Activated naive CD8-positive, alpha-beta T cell treated with anti-CD3 and anti-CD28 coated beads for 36 hours (primary cell): ENCODE measurements around the gene TMUB1. TPM values are rescaled to one million over a fixed set of nuclear protein-coding genes. Genes with fewer than 3 reads are reported as not detected.

Experiments used
- DNase-seq: peaks from one replicate; pipeline ENCODE4 v3.0.0; 2021
- H3K27ac Mint-ChIP-seq: one replicate; pipeline ENCODE4 v1.8.0; 2022; ENCODE audit warnings: mild to moderate bottlenecking, moderate library complexity, mixed read lengths
- H3K27me3 Mint-ChIP-seq: one replicate; pipeline ENCODE4 v1.8.0; 2022; ENCODE audit warnings: mild to moderate bottlenecking, mixed read lengths
- H3K36me3 Mint-ChIP-seq: one replicate; pipeline ENCODE4 v1.8.0; 2021; ENCODE audit warnings: mild to moderate bottlenecking, mixed read lengths
- H3K4me1 Mint-ChIP-seq: one replicate; pipeline ENCODE4 v1.8.0; 2021; ENCODE audit warnings: mixed read lengths
- H3K4me3 Mint-ChIP-seq: one replicate; pipeline ENCODE4 v1.8.0; 2022; ENCODE audit warnings: mild to moderate bottlenecking, moderate library complexity, mixed read lengths
- H3K9me3 Mint-ChIP-seq: one replicate; pipeline ENCODE4 v1.8.0; 2022; ENCODE audit warnings: mixed read lengths
- total RNA-seq, 2 experiments: library from RNA; stranded (reverse); gene quantifications; one replicate each; pipeline ENCODE4 v1.2.3, GENCODE V29; 2021

TMUB1 gene
- total RNA-seq, 2 experiments from 2014 or later, result 59.2 to 59.3 TPM

DNA sequence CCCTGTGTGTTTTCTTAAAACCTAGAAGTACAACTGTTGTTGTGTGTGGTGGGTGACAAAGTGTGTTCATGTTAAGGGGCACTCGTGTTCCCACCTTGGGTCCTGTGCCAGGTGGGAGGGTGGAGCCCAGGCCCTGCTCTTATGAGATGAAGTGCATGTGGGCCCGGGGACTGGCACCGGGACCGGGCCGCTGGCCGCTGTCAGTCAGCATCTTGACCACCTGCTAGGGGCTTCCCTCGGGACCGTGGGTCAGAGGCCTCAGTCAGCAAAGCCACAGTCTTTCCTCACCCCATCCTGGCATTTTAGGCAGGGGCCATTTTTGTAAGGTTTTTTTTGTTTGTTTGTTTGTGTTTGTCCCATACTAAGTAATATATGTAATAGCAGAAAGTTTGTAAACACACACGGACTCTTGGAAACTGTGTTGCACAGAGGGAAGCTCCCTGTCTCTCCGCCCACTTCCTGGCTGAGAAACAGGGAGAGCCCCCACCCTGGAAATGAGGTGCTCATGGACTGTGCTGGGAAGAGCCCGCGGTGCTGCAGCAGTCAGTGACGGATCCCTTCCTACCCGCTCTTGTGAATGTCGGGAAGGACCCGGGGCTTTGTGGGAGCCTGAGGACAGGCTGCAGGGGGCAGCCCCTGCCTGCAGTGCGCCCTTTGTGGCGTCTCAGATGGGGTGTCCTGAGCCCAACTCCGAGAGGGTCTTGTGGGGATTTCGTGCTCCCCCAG lies 16.4 kb upstream of the TMUB1 start:
- Mint-ChIP-seq H3K27me3 (no peaks in the 10 kb centered on the region), H3K36me3 (no peaks in the 10 kb centered on the region), H3K4me3 (no peak overlapping the region), H3K27ac (no peak overlapping the region), H3K4me1 (no peaks in the 10 kb centered on the region), H3K9me3 (no peaks in the 10 kb centered on the region)
- DNase-seq, result no peak

DNA sequence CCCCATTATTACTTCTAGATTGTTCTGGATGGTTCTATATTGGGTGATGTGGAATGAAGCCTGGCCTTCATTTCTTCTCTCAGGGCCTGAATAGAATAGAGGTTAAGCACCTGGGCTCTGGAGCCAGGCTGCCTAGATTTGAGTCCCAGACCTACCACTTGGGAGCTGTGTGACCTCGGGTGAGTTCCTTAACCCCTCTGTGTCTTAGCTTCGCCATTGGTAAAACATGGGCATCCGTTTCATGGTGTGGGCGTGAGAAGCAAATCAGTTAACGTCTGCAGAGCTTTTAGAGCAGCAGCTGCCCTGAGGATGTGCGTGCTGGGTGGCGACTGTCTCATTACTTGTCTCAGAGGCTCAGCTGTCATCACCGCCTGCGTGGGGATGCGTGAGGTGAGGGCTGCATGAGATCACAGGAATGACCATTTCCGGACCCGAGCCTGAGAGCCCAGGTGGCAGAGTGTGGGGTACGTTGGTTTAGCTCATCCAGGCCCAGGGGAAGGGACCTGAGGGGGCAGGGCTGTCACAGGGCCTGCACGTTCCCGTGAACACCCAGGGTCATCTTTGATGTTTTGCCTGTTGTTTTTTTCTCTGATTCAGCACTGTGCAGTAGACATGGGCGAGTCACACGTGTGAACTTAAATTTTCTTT lies 12.7 kb upstream of the TMUB1 start:
- Mint-ChIP-seq H3K27me3 (no peaks in the 10 kb centered on the region), H3K4me3 (no peak overlapping the region), H3K9me3 (no peaks in the 10 kb centered on the region), H3K4me1 (no peaks in the 10 kb centered on the region), H3K27ac (no peak overlapping the region), H3K36me3 (no peaks in the 10 kb centered on the region)
- no peak for DNase-seq

DNA sequence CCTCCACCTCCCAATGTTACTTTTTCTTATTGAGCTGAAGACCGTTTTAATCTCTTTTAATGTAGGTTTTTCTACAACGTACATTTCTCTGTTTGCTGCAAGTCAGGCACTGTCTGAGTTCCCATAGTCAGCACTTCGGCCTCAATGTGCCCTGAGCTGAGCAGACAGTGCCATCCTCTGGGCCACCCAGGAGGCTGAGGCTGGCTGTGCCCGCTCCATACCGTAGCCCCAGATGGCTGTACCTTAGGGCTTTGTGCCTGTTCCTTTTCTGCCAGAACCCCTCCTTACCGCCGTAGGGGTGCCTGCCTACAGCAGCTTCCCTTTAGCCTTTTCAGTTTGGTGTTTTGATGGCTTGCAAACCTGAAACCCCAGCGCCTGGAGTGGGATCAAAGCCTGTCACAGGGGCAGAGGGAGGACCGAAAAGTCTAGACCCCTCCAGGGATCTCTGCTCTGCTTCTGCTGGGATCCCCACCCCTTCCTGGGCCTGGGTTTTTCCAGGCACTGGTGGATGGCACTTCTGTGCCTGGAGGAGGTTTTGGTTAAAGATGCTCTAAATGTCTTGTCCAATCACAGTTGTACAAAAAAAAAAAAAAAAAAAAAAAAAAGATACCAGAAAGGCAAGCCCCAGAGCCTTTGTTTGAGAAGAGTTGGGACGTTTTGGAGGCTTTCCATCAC lies 12.0 kb upstream of the TMUB1 start:
- H3K4me3 Mint-ChIP-seq, result no peak overlapping the region
- H3K27me3 Mint-ChIP-seq, result no peaks in the 10 kb centered on the region
- no peak overlapping the region for H3K27ac Mint-ChIP-seq
- no peak for DNase-seq
- H3K9me3 Mint-ChIP-seq, result no peaks in the 10 kb centered on the region
- no peaks in the 10 kb centered on the region for H3K4me1 Mint-ChIP-seq
- H3K36me3 Mint-ChIP-seq, result no peaks in the 10 kb centered on the region

DNA sequence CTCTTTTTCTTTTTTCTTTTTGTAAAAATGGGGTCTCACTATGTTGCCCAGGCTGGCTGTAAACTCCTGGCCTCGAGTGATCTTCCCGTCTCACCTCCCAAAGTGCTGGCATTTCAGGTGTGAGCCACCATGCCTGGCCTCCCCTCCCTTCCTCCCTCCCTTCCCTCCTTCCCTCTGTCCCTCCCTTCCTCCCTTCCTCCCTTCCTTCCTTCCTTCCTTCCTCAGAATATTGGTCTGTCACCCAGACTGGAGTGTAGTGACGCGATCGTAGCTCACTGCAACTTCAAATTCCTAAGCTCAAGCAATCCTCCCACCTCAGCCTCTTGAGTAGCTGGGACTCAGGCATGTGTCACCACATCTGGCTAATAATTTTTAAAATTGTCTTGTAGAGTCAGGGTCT lies 11.4 kb upstream of the TMUB1 start:
- no peaks in the 10 kb centered on the region for H3K9me3 Mint-ChIP-seq
- DNase-seq, result no peak
- H3K36me3 Mint-ChIP-seq, result no peaks in the 10 kb centered on the region
- H3K27me3 Mint-ChIP-seq, result peaks cover 2% of the 10 kb centered on the region
- no peak overlapping the region for H3K4me3 Mint-ChIP-seq
- H3K4me1 Mint-ChIP-seq, result no peaks in the 10 kb centered on the region
- no peak overlapping the region for H3K27ac Mint-ChIP-seq

DNA sequence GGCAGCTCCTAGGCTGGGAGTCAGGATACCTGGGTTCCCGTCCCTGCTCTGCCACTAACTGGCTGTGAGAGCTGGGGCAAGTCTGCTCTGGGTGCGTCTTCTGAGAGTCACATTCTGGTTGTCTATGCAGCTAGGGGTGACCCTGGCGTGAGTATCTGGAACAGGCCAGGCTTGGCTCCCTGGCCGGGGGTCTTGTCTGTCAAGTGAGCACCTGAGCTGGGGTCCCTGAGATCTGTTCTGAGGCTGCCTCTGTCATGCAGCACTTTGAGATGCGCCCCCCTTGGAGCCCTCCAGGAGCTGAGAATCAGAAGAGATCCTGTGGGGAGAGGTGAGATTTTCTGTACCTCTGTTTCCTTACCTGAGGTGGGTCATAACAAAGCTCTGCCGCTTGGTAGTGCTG lies 10.5 kb upstream of the TMUB1 start:
- Mint-ChIP-seq H3K4me3 (no peak overlapping the region), H3K27ac (no peak overlapping the region), H3K36me3 (no peaks in the 10 kb centered on the region)

DNA sequence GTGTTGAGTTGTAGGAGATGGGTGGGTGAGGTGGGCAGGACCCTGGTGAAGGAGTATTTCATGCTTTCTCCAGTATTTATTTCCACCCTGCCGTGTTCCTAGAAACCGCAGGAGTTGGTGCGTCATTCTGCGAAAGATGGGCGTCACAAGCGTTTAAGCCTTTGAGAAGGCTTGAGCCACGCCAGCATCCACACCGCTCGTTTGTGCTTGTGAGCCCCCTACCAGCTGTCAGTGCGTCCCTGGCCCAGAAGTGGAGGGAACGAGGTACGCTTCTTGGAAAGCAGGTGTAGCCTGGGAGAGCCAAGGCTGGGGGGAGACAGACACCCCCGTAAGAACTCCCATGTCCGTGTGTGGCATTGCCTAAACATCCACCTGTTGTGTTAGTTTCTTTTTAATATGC lies 8.7 kb upstream of the TMUB1 start:
- Mint-ChIP-seq H3K4me3 (no peak overlapping the region), H3K27ac (no peak overlapping the region), H3K27me3 (peaks cover 7% of the 10 kb centered on the region), H3K36me3 (no peaks in the 10 kb centered on the region), H3K4me1 (peaks cover 11% of the 10 kb centered on the region), H3K9me3 (no peaks in the 10 kb centered on the region)
- DNase-seq, result no peak

More for the DNA sequence above, 10.5 kb upstream of the TMUB1 start:
- Mint-ChIP-seq H3K9me3 (no peaks in the 10 kb centered on the region), H3K4me1 (peaks cover 5% of the 10 kb centered on the region), H3K27me3 (peaks cover 7% of the 10 kb centered on the region)
- no peak for DNase-seq

DNA sequence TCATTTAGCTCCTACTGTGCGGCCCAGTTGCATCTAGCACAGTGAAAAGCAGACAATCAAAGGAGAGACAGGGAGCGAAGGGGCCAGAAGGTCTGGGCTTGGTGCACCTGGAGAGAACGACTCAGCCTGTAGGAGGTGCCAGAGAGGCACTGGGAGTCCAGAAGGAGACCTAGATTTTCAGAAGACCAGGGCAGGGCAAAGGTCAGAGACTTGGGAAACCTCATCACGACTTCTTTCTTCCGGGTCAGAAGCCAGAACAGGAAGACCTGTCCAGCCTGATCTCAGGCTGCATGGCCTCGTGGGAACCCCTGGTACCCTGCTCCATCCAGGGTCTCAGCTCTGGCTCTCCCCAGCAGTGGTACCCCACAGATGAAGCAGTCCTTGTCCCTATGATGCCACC lies 8.1 kb upstream of the TMUB1 start:
- DNase-seq, result no peak
- no peaks in the 10 kb centered on the region for H3K9me3 Mint-ChIP-seq
- peaks cover 11% of the 10 kb centered on the region for H3K4me1 Mint-ChIP-seq
- no peaks in the 10 kb centered on the region for H3K36me3 Mint-ChIP-seq
- H3K27me3 Mint-ChIP-seq, result peaks cover 7% of the 10 kb centered on the region
- H3K4me3 Mint-ChIP-seq, result no peak overlapping the region
- no peak overlapping the region for H3K27ac Mint-ChIP-seq

DNA sequence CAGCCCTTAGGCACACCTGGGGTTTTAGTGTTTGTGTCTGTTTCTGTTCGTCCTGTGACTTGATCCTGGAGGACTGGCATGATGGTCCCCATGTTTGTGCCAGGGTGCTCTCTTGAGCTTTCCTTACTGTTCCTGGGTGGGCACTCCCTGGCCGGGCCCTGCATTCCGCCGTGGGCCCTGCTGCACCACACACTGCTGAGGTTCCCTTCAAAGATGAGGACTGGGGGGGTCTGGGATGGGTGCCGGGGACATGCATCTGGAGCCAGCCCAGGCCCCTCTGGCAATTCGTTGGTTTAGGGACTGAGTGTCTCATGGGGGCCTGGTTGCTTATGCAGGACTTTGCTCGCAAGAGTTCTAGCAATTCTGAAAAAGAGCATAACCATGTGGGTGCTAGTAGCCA lies 7.7 kb upstream of the TMUB1 start:
- Mint-ChIP-seq H3K9me3 (no peaks in the 10 kb centered on the region), H3K27me3 (peaks cover 7% of the 10 kb centered on the region), H3K4me3 (no peak overlapping the region)

DNA sequence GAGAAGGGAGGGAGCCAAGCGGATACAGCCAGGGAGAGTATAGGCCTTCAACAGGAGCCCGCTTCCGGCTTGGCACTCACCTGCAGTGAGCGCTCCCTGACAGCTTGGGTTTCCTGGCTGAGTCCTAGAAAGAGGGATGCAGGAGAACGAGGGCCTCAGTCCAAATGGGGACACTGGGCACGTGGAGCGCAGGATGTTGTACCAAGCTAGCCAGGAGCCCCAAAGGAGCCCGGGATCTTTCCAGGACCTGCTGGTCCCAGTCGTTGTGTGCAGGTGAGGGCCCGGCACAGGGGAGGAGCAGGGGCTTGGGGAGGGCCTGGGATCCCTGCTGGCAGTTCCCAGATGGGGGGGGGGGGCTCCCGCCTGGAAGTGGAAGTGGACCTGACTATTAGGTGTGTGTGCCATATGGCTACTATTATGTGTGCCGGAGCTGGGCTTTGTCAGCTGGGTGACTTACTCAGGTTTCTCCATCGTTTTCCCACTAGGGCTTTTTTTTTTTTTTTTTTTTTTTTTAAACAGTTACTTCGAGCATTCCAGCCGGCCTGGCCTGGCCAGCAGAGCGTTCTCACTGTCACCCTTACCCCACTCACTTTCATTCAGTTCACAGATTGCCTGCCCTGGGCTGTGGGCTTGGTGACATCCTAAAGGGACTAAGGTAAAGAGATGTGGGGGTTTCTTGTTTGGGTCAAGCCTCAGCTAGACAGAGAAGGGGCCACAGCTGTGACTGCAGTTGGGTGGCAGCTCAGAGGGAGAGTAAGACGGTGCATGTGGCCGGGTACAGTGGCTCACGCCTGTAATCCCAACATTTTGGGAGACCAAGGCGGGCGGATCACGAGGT lies 6.8 kb upstream of the TMUB1 start:
- H3K4me1 Mint-ChIP-seq, result peaks cover 19% of the 10 kb centered on the region
- peaks cover 16% of the 10 kb centered on the region for H3K27me3 Mint-ChIP-seq
- no peak for DNase-seq
- no peaks in the 10 kb centered on the region for H3K9me3 Mint-ChIP-seq
- no peaks in the 10 kb centered on the region for H3K36me3 Mint-ChIP-seq
- H3K27ac Mint-ChIP-seq, result no peak overlapping the region
- no peak overlapping the region for H3K4me3 Mint-ChIP-seq

More for the DNA sequence above, 7.7 kb upstream of the TMUB1 start:
- DNase-seq, result no peak
- Mint-ChIP-seq H3K4me1 (peaks cover 11% of the 10 kb centered on the region), H3K36me3 (no peaks in the 10 kb centered on the region), H3K27ac (no peak overlapping the region)

DNA sequence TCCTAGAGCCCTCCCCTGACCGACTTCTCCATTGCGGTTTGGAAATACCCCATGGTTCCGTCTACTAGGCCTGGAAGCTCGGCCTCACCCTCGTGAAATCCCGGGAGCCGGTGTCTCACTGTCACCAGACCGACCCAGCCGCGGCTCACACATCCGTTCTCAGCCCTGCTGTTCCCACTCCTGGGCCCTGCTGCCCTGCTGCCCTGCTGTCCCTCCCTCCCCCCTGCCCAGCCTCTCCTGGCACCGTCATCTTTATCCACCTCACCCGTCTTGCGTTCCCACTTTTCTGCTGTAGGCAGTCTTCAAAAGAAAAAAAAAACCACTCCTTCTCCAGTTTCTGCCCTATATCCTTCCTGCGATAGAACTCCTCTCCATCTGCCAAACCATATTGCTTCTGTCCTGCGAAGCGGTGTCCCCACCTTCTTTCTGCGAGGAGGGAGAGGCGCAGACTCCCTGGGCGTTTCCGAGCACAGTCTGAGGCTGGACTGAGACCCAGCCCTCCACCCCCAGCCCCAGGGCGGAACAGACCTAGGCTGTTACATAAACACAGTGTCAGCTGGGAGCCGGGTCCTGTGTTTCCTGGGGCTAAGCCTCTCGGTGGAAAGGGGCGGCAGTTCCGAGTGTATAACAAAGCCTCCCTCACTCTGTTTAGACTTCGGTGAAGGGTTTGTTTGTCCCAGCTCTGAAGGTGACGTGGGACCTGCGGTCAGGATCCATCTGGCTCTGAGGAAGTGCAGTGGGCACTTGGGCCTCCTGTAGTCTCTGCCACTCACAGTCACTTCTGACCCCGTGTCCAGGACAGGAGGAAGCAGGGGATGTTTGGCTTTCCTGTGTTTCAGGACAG lies 5.8 kb upstream of the TMUB1 start:
- Mint-ChIP-seq H3K4me3 (peak overlapping the region; percentile 46), H3K9me3 (no peaks in the 10 kb centered on the region), H3K4me1 (peaks cover 23% of the 10 kb centered on the region), H3K27ac (peak overlapping the region; percentile 36), H3K27me3 (peaks cover 24% of the 10 kb centered on the region), H3K36me3 (no peaks in the 10 kb centered on the region)
- DNase-seq, result no peak

DNA sequence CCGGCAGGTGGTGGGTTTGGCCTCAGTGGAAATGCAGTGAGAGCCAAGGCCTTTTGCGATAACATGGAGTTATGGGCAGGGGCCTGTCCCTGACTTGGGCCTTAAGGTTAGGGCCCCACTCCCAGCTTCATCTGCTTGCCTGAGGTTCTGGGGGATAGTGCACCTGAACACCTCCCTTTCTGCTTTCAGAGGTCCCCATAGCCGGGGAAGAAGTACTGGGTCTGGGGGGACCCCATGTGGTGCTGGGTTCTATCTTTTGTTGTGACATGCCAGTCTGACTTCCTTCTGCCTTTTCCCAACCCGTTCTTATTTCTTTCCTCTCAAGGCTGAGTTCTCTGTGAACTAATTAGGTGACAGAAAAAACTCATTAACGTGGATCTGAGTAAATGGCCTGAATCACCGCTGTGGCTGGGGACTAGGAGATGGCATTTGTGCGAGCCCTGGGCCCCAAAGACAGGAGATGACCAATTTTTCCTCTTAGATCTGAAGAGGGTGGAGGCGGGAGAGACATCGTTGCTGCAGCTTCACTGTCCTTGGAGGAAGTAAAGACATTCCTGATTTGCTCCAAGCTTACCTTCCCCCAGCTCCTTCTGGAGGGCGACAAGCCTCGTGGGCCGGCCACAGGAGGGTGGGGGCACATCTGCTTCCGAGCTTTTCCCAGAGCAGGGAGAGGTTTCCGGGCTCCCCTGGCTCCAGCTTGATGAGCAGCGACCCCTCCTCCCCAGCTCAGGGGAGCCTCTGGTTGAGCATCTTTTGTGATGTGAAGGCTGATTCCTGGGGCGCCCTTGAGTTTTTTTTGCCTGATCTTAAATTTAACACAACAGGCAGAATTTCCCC lies 4.9 kb upstream of the TMUB1 start:
- H3K27me3 Mint-ChIP-seq, result peaks cover 24% of the 10 kb centered on the region
- peak overlapping the region; percentile 84 for H3K4me3 Mint-ChIP-seq
- no peak for DNase-seq
- no peak overlapping the region for H3K27ac Mint-ChIP-seq
- no peaks in the 10 kb centered on the region for H3K36me3 Mint-ChIP-seq
- H3K4me1 Mint-ChIP-seq, result peaks cover 26% of the 10 kb centered on the region
- H3K9me3 Mint-ChIP-seq, result no peaks in the 10 kb centered on the region

DNA sequence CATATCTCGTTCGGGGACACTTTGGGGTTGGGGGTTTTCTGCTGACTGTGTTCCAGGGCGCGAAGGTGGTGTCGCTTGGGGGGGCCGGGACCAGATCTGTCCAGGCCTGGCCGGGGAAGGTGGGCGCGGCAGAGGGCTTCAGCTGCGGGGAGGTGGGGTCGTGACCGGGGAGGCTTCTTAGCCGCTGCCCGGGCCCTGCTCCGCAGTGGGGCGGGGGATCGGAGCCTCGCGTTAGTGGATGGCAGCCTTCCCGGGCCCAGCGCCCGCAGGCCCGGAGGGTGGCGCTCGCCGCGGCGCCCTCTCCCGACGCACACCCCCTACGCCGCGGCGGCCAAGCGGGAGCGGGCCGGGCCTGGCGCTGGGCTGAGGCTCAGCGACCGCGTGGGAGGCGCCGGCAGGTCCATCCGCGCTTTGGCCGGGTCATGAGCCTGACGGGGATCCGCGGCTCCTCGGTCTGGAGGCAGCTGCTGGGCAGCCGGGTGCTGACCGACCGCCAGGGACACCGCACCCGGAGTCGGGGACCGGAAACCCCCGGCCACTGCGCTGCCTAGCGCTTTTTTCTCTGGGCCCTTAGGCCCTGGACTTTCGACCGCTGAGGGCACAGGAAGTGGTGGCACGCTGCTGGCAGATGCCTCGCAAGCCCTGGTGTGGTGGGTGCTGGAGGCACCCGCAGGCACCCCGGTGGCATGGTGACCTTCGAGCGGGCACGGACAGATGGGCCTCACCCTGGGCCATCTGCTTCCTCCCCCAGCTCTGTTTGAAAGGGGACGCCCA lies 4.1 kb upstream of the TMUB1 start:
- DNase-seq, result peak; percentile 40
- Mint-ChIP-seq H3K36me3 (no peaks in the 10 kb centered on the region), H3K4me1 (peaks cover 30% of the 10 kb centered on the region), H3K9me3 (no peaks in the 10 kb centered on the region), H3K27me3 (peaks cover 24% of the 10 kb centered on the region), H3K4me3 (peak overlapping the region; percentile 84), H3K27ac (peak overlapping the region; percentile 63)

DNA sequence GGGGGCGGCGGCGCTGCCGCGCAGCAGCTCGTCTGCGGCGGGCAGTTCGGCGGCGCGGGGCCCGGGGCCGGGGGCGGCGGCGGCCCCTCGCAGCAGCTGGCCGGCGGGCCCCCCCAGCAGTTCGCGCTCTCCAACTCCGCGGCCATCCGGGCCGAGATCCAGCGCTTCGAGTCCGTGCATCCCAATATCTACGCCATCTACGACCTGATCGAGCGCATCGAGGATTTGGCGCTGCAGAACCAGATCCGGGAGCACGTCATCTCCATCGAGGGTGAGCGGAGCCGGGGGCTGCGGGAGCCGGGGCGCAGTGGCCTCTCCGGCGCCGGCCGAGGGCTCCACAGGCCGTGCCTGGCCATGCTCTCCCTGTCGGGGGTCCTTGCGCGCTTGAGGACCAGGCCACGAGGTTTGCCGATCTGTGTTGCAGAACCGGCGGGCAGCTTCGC lies 3.5 kb upstream of the TMUB1 start:
- Mint-ChIP-seq H3K36me3 (no peaks in the 10 kb centered on the region), H3K27ac (peak overlapping the region; percentile 82), H3K27me3 (peaks cover 24% of the 10 kb centered on the region), H3K9me3 (no peaks in the 10 kb centered on the region), H3K4me3 (peak overlapping the region; percentile 84), H3K4me1 (peaks cover 32% of the 10 kb centered on the region)
- peak; percentile 43 for DNase-seq
